Right lobe of liver (tissue), 4 donors: ENCODE results near the gene SLX4IP.

Experiments
- POLR2A ChIP-seq: fragments of 450-650 bp; IDR thresholded peaks from one replicate; pipeline ENCODE4 v1.6.1; 2017; ENCODE audit warnings: antibody characterized with exemption, mild to moderate bottlenecking
- TF ChIP-seq, protein P1 (sequence below), 4 donors: fragments of 200-600 bp in 3 of 4; fragments of 450-650 bp in 1 of 4; IDR thresholded peaks; one replicate each; pipeline versions ENCODE4 v1.5.1 to v1.8.0; 2016 to 2022; ENCODE audit warnings: antibody characterized with exemption in 4 of 4, mild to moderate bottlenecking in 2 of 4
- donor health status: DM: no; HTN: no; CAD: no.
- donor health status: DM: no; HTN: no; CAD: no.
- donor health status: DM: no; HTN: yes; CAD: no.

DNA sequence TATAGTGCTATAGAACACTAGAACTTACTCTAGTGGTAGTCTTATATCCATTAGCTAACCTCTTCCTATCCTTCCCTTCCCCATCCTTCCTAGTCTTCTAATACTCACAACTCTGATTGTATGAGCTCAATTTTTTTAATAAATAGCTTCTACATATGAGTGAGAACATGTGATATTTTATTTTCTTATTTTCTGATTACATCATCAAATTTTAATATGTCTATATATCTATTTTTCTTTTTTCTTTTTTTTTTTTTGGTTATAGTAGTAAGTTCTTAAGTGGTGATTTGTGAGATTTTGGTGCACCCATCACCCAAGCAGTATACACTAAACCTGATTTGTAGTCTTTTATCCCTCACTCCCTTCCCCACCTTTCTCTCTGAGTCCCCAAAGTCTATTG, 126.2 kb downstream of the SLX4IP start:
- TF ChIP-seq, protein P1, sequence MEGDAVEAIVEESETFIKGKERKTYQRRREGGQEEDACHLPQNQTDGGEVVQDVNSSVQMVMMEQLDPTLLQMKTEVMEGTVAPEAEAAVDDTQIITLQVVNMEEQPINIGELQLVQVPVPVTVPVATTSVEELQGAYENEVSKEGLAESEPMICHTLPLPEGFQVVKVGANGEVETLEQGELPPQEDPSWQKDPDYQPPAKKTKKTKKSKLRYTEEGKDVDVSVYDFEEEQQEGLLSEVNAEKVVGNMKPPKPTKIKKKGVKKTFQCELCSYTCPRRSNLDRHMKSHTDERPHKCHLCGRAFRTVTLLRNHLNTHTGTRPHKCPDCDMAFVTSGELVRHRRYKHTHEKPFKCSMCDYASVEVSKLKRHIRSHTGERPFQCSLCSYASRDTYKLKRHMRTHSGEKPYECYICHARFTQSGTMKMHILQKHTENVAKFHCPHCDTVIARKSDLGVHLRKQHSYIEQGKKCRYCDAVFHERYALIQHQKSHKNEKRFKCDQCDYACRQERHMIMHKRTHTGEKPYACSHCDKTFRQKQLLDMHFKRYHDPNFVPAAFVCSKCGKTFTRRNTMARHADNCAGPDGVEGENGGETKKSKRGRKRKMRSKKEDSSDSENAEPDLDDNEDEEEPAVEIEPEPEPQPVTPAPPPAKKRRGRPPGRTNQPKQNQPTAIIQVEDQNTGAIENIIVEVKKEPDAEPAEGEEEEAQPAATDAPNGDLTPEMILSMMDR (IDR thresholded peaks at IDR 0.05): no peak
- no peak for TF ChIP-seq POLR2A
